GM12892 (cell line): Measurements from ENCODE around the gene KCNN2.

ENCODE experiments used
- POLR2A ChIP-seq: IDR thresholded peaks from 2 replicates; pipeline ENCODE4 v1.6.1; 2011; ENCODE audit warnings: low read depth, low read length, control low read depth
- POLR2AphosphoS5 ChIP-seq: IDR thresholded peaks from 2 replicates; pipeline ENCODE4 v1.6.1; 2011; ENCODE audit warnings: low read depth, low read length, control low read depth
- TAF1 ChIP-seq: IDR thresholded peaks from 2 replicates; pipeline ENCODE4 v1.6.1; 2011; ENCODE audit warnings: low read depth, mild to moderate bottlenecking, control low read depth, low read length, borderline replicate concordance

- TF ChIP-seq POLR2A (no peak), POLR2AphosphoS5 (no peak), TAF1 (no peak)
These were observed 109.7 kb downstream of the KCNN2 start for GRCh38 chr5:114471529-114471928.
